NCI-H2171 treated with DMSO at 0.1 percent for 48 hours (cell line): ENCODE data around the gene ZNF236.

Experiments used
- DNase-seq: peaks from one replicate; lab custom pipeline; 2025; lab: John Stamatoyannopoulos, UW

ZNF236 gene

GRCh38 chr18:76859474-76860339, 37.4 kb downstream of the ZNF236 start:
- DNase-seq, result no peak

GRCh38 chr18:76860411-76860810, 38.1 kb downstream of the ZNF236 start:
- no peak for DNase-seq

GRCh38 chr18:76866666-76867065, 44.3 kb downstream of the ZNF236 start:
- DNase-seq, result no peak

- DNase-seq, result no peak
Observed at GRCh38 chr18:76873311-76873710, 51.0 kb downstream of the ZNF236 start.

- DNase-seq, result no peak
Observed at GRCh38 chr18:76873713-76874112, 51.4 kb downstream of the ZNF236 start.

- no peak for DNase-seq
Observed at GRCh38 chr18:76874642-76875389, 52.5 kb downstream of the ZNF236 start.

GRCh38 chr18:76875390-76876325, 53.3 kb downstream of the ZNF236 start:
- peak; percentile 4 for DNase-seq

GRCh38 chr18:76878426-76878825, 56.1 kb downstream of the ZNF236 start:
- no peak for DNase-seq

- DNase-seq, result no peak
Observed at GRCh38 chr18:76880026-76880425, 57.7 kb downstream of the ZNF236 start.

- DNase-seq, result no peak
Observed at GRCh38 chr18:76881744-76882143, 59.4 kb downstream of the ZNF236 start.

- no peak for DNase-seq
Observed at GRCh38 chr18:76882146-76882545, 59.8 kb downstream of the ZNF236 start.

- DNase-seq, result no peak
Observed at GRCh38 chr18:76885001-76885400, 62.6 kb downstream of the ZNF236 start.

GRCh38 chr18:76886112-76886511, 63.8 kb downstream of the ZNF236 start:
- DNase-seq, result no peak

- DNase-seq, result no peak
Observed at GRCh38 chr18:76889091-76889699, 66.8 kb downstream of the ZNF236 start.

GRCh38 chr18:76892832-76893231, 70.5 kb downstream of the ZNF236 start:
- no peak for DNase-seq

GRCh38 chr18:76894566-76895346, 72.4 kb downstream of the ZNF236 start:
- DNase-seq, result no peak

- no peak for DNase-seq
Observed at GRCh38 chr18:76895498-76895897, 73.1 kb downstream of the ZNF236 start.

GRCh38 chr18:76896677-76897076, 74.3 kb downstream of the ZNF236 start:
- no peak for DNase-seq

- DNase-seq, result no peak
Observed at GRCh38 chr18:76897257-76897656, 74.9 kb downstream of the ZNF236 start.

- no peak for DNase-seq
Observed at GRCh38 chr18:76903386-76903785, 81.0 kb downstream of the ZNF236 start.

GRCh38 chr18:76905821-76906220, 83.5 kb downstream of the ZNF236 start:
- DNase-seq, result no peak
